Measurements from ENCODE around the gene ARID1B. TPM values are rescaled to one million over a fixed set of nuclear protein-coding genes. Genes with fewer than 3 reads are reported as not detected.

The ARID1B gene
- total and polyA plus RNA-seq, 4 donors, result 7.0 to 49.0 (median 24.2) TPM

GRCh38 chr6:156807028-156807427 is 29.9 kb downstream of the ARID1B start:
- H3K9me3 ChIP-seq (ENCODE audit: control insufficient read depth in 4 of 4, low read length in 3 of 4), result no peaks in the 10 kb centered on the region
- H3K4me3 ChIP-seq (ENCODE audit: low read depth in 1 of 3, low read length in 3 of 3), result no peak overlapping the region
- TF ChIP-seq HNF4A (conservative IDR thresholded peaks at IDR 0.05), result no peak
- TF ChIP-seq NR2F2 (IDR thresholded peaks at IDR 0.05), result no peak
- TF ChIP-seq JUND (IDR thresholded peaks at IDR 0.05), result no peak
- no peak for TF ChIP-seq YY1 (IDR thresholded peaks at IDR 0.05)
- no peak for TF ChIP-seq RAD21 (IDR thresholded peaks at IDR 0.05)
- TF ChIP-seq, protein P1, sequence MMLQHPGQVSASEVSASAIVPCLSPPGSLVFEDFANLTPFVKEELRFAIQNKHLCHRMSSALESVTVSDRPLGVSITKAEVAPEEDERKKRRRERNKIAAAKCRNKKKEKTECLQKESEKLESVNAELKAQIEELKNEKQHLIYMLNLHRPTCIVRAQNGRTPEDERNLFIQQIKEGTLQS (IDR thresholded peaks at IDR 0.05), result no peak
- TF ChIP-seq EGR1 (IDR thresholded peaks at IDR 0.05; ENCODE audit: low read depth in 2 of 2), result no peak
- TF ChIP-seq, protein P2, sequence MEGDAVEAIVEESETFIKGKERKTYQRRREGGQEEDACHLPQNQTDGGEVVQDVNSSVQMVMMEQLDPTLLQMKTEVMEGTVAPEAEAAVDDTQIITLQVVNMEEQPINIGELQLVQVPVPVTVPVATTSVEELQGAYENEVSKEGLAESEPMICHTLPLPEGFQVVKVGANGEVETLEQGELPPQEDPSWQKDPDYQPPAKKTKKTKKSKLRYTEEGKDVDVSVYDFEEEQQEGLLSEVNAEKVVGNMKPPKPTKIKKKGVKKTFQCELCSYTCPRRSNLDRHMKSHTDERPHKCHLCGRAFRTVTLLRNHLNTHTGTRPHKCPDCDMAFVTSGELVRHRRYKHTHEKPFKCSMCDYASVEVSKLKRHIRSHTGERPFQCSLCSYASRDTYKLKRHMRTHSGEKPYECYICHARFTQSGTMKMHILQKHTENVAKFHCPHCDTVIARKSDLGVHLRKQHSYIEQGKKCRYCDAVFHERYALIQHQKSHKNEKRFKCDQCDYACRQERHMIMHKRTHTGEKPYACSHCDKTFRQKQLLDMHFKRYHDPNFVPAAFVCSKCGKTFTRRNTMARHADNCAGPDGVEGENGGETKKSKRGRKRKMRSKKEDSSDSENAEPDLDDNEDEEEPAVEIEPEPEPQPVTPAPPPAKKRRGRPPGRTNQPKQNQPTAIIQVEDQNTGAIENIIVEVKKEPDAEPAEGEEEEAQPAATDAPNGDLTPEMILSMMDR (IDR thresholded peaks at IDR 0.05; ENCODE audit: low read depth, low read length, missing input control), result no peak
- TF ChIP-seq MAX (IDR thresholded peaks at IDR 0.05), result no peak
- TF ChIP-seq GABPA (IDR thresholded peaks at IDR 0.05 in 1 of 2, conservative IDR thresholded peaks at IDR 0.05 in 1 of 2), result no peak
- TF ChIP-seq RXRA (IDR thresholded peaks at IDR 0.05), result no peak
- H3K27ac ChIP-seq (ENCODE audit: low read depth in 1 of 2, low read length in 2 of 2), result no peak overlapping the region
- H3K36me3 ChIP-seq (ENCODE audit: control insufficient read depth in 4 of 4, insufficient read depth in 3 of 4, low read depth in 1 of 4, low read length in 3 of 4), result no peaks in the 10 kb centered on the region
- no peak for DNase-seq (ENCODE audit: low spot score)
- WGBS, result 81% methylated on average over 11 of the region's 11 CpGs
- H3K4me1 ChIP-seq (ENCODE audit: control insufficient read depth in 4 of 4, insufficient read depth in 4 of 4, low read length in 3 of 4), result peaks cover 2 to 22% (median 6%) of the 10 kb centered on the region in 4 donors
- H3K9ac ChIP-seq (ENCODE audit: low read depth in 1 of 2, low read length in 2 of 2), result no peak overlapping the region
- no peaks in the 10 kb centered on the region for H3K27me3 ChIP-seq (ENCODE audit: control insufficient read depth in 4 of 4, insufficient read depth in 4 of 4, low read length in 3 of 4)

DNA sequence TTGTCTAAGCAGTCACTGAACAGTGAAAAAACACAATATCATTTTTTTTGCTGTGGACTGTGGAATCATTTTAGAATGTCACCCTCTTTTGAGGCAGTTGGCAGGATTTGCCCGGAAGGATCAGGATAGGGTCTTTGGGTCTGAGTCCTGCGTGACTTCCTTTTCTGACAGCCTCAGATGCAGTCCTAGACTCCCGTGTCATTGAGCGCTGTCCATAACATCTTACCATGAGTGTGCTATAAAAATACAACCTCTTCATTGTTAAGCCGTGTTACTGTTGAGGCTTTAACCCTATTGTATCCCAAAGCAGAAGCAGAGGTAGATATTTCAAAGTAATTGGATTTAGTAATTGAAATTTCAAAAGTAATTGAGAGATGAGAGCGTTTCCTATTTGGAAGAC is 30.6 kb downstream of the ARID1B start:
- Histone ChIP-seq H3K9ac (ENCODE audit: low read depth in 1 of 2, low read length in 2 of 2) (no peak overlapping the region), H3K4me3 (ENCODE audit: low read depth in 1 of 3, low read length in 3 of 3) (no peak overlapping the region), H3K36me3 (ENCODE audit: control insufficient read depth in 4 of 4, insufficient read depth in 3 of 4, low read depth in 1 of 4, low read length in 3 of 4) (no peaks in the 10 kb centered on the region), H3K4me1 (ENCODE audit: control insufficient read depth in 4 of 4, insufficient read depth in 4 of 4, low read length in 3 of 4) (peaks cover 2 to 19% (median 5%) of the 10 kb centered on the region in 4 donors), H3K27ac (ENCODE audit: low read depth in 1 of 2, low read length in 2 of 2) (no peak overlapping the region), H3K9me3 (ENCODE audit: control insufficient read depth in 4 of 4, low read length in 3 of 4) (no peaks in the 10 kb centered on the region), H3K27me3 (ENCODE audit: control insufficient read depth in 4 of 4, insufficient read depth in 4 of 4, low read length in 3 of 4) (no peaks in the 10 kb centered on the region)
- TF ChIP-seq HNF4G (IDR thresholded peaks at IDR 0.05) (no peak), RXRA (IDR thresholded peaks at IDR 0.05) (no peak), GABPA (IDR thresholded peaks at IDR 0.05 in 1 of 2, conservative IDR thresholded peaks at IDR 0.05 in 1 of 2) (no peak), SP1 (IDR thresholded peaks at IDR 0.05) (no peak), FOXA1 (IDR thresholded peaks at IDR 0.05) (no peak), JUND (IDR thresholded peaks at IDR 0.05) (no peak), RAD21 (IDR thresholded peaks at IDR 0.05) (no peak), FOXA2 (IDR thresholded peaks at IDR 0.05) (no peak), TAF1 (conservative IDR thresholded peaks at IDR 0.05) (no peak), NR2F2 (IDR thresholded peaks at IDR 0.05) (no peak), HNF4A (conservative IDR thresholded peaks at IDR 0.05) (no peak), REST (IDR thresholded peaks at IDR 0.05) (no peak), MAX (IDR thresholded peaks at IDR 0.05) (no peak), EGR1 (IDR thresholded peaks at IDR 0.05; ENCODE audit: low read depth in 2 of 2) (no peak), YY1 (IDR thresholded peaks at IDR 0.05) (no peak)
- TF ChIP-seq, protein P2 (IDR thresholded peaks at IDR 0.05; ENCODE audit: low read depth, low read length, missing input control), result no peak
- TF ChIP-seq, protein P1 (IDR thresholded peaks at IDR 0.05), result no peak
- TF ChIP-seq, protein P3, sequence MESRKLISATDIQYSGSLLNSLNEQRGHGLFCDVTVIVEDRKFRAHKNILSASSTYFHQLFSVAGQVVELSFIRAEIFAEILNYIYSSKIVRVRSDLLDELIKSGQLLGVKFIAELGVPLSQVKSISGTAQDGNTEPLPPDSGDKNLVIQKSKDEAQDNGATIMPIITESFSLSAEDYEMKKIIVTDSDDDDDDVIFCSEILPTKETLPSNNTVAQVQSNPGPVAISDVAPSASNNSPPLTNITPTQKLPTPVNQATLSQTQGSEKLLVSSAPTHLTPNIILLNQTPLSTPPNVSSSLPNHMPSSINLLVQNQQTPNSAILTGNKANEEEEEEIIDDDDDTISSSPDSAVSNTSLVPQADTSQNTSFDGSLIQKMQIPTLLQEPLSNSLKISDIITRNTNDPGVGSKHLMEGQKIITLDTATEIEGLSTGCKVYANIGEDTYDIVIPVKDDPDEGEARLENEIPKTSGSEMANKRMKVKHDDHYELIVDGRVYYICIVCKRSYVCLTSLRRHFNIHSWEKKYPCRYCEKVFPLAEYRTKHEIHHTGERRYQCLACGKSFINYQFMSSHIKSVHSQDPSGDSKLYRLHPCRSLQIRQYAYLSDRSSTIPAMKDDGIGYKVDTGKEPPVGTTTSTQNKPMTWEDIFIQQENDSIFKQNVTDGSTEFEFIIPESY (IDR thresholded peaks at IDR 0.05), result no peak
- no peak for DNase-seq (ENCODE audit: low spot score)
- 75% methylated on average over 6 of the region's 6 CpGs for WGBS

Measured in liver (tissue), 9 donors.